Endothelial cell of umbilical vein (primary cell): ENCODE data around the gene PCNX1. TPM values are rescaled to one million over a fixed set of nuclear protein-coding genes. Genes with fewer than 3 reads are reported as not detected.

ENCODE experiments used
- BruUV-seq: library from RNA; stranded (reverse); fragments of 400-500 nt; replicated peaks from 2 replicates; lab custom pipeline; 2021; lab: Mats Ljungman, UMichigan
- CTCF ChIA-PET: fragments of 300-600, 350-600 bp; sonication (Branson Sonifier 250); formaldehyde crosslinking; loops from one replicate; lab custom pipeline; 2021; ENCODE audit warnings: antibody characterized with exemption, inconsistent platforms; lab: Charles Lee
- POLR2A ChIA-PET: fragments of 300-600, 350-600 bp; sonication (Branson Sonifier 250); formaldehyde crosslinking; loops from one replicate; lab custom pipeline; 2021; ENCODE audit warnings: antibody characterized with exemption, inconsistent platforms; lab: Charles Lee
- DNase-seq: peaks from one replicate; pipeline ENCODE4 v3.0.0-alpha.2; 2011; ENCODE audit warnings: low read depth, low spot score
- FAIRE-seq: peaks from 2 replicates; lab custom pipeline; 2011; peaks lifted over from hg19 to GRCh38; lab: Jason Lieb, UNC
- H2AFZ ChIP-seq: 2 replicates; pipeline ENCODE4 v1.6.0; 2012; ENCODE audit warnings: low read depth, low read length, control low read depth, inconsistent platforms
- H3K27ac ChIP-seq: 2 replicates; pipeline ENCODE4 v1.5.1; 2011; ENCODE audit warnings: low read depth, mild to moderate bottlenecking, control low read depth, low read length, moderate library complexity; ENCODE audit not compliant: insufficient read depth
- H3K27me3 ChIP-seq, 2 experiments: 2 replicates each; pipeline versions ENCODE4 v1.6.0 to v1.6.1; 2011; ENCODE audit warnings: low read length in 2 of 2, mixed read lengths in 1 of 2; ENCODE audit not compliant: control insufficient read depth in 2 of 2, insufficient read depth in 2 of 2
- H3K36me3 ChIP-seq, 2 experiments: 2 replicates in 1 of 2; 3 replicates in 1 of 2; pipeline ENCODE4 v1.5.1; 2011; ENCODE audit warnings: low read length in 2 of 2, mild to moderate bottlenecking in 1 of 2, moderate library complexity in 1 of 2; ENCODE audit not compliant: control insufficient read depth in 2 of 2, insufficient read depth in 2 of 2; ENCODE audit errors: extremely low read depth in 1 of 2
- H3K4me1 ChIP-seq: 3 replicates; pipeline ENCODE4 v1.5.1; 2011; ENCODE audit warnings: mild to moderate bottlenecking, low read length; ENCODE audit not compliant: control insufficient read depth, insufficient read depth; ENCODE audit errors: extremely low read depth
- H3K4me2 ChIP-seq: 2 replicates; pipeline ENCODE4 v1.6.1; 2011; ENCODE audit warnings: low read length, control low read depth, mixed read lengths; ENCODE audit not compliant: insufficient read depth
- H3K4me3 ChIP-seq, 3 experiments: fragments of 200-600 bp in 1 of 3; sonication (generic), shearing (Covaris generic) in 1 of 3; replicated peaks in 1 of 3; 2 replicates each; pipeline ENCODE4 v1.5.1; 2011 to 2016; ENCODE audit warnings: control low read depth in 3 of 3, low read length in 3 of 3, mild to moderate bottlenecking in 2 of 3, inconsistent platforms in 1 of 3, low read depth in 1 of 3, moderate library complexity in 1 of 3; ENCODE audit not compliant: insufficient read depth in 1 of 3
- H3K79me2 ChIP-seq: 2 replicates; pipeline ENCODE4 v1.6.0; 2012; ENCODE audit warnings: low read length, inconsistent platforms; ENCODE audit not compliant: control insufficient read depth, insufficient read depth
- H3K9ac ChIP-seq: replicated peaks from 2 replicates; pipeline ENCODE3; 2011; ENCODE audit warnings: low read length, control low read depth; ENCODE audit not compliant: insufficient read depth; ENCODE audit errors: extremely low read depth
- H3K9me1 ChIP-seq: replicated peaks from 3 replicates; pipeline ENCODE4 v1.6.0; 2011; ENCODE audit warnings: mild to moderate bottlenecking, low read length; ENCODE audit not compliant: control insufficient read depth, insufficient read depth; ENCODE audit errors: extremely low read depth
- H3K9me3 ChIP-seq: replicated peaks from 2 replicates; pipeline ENCODE4 v1.5.1; 2012; ENCODE audit warnings: low read length, inconsistent platforms; ENCODE audit not compliant: control insufficient read depth, insufficient read depth
- H4K20me1 ChIP-seq: replicated peaks from 2 replicates; pipeline ENCODE3; 2011; ENCODE audit warnings: mild to moderate bottlenecking, low read length; ENCODE audit not compliant: control insufficient read depth, insufficient read depth; ENCODE audit errors: extremely low read depth
- EZH2 ChIP-seq: IDR thresholded peaks from 2 replicates; pipeline ENCODE4 v1.6.1; 2012; ENCODE audit warnings: borderline replicate concordance, low read depth, mild to moderate bottlenecking, moderate library complexity, low read length, inconsistent platforms; ENCODE audit not compliant: severe bottlenecking
- FOS ChIP-seq: IDR thresholded peaks from 2 replicates; pipeline ENCODE4 v1.6.1; 2011; ENCODE audit warnings: mild to moderate bottlenecking, low read length, moderate library complexity, borderline replicate concordance; ENCODE audit not compliant: insufficient read depth
- GATA2 ChIP-seq: IDR thresholded peaks from 2 replicates; pipeline ENCODE4 v1.7.0; 2011; ENCODE audit warnings: low read depth, mild to moderate bottlenecking, moderate library complexity, mixed read lengths, low read length; ENCODE audit not compliant: insufficient read length, insufficient read depth
- JUN ChIP-seq: IDR thresholded peaks from 2 replicates; pipeline ENCODE4 v1.6.1; 2011; ENCODE audit warnings: borderline replicate concordance, low read depth; ENCODE audit not compliant: insufficient read length, insufficient read depth
- MYC ChIP-seq: IDR thresholded peaks from one replicate; pipeline ENCODE4 v1.6.1; 2011; ENCODE audit warnings: mild to moderate bottlenecking, low read depth, low read length
- POLR2A ChIP-seq: IDR thresholded peaks from 2 replicates; pipeline ENCODE4 v1.6.1; 2012; ENCODE audit warnings: low read depth, mild to moderate bottlenecking, control low read depth, low read length
- POLR2AphosphoS5 ChIP-seq: IDR thresholded peaks from 2 replicates; pipeline ENCODE4 v1.6.1; 2012; ENCODE audit warnings: low read depth, mild to moderate bottlenecking, control low read depth, low read length, moderate library complexity; ENCODE audit not compliant: insufficient read depth
- dilution Hi-C: fragments of 300-500 bp; cut with MboI; formaldehyde crosslinking; loops from one replicate; pipeline ENCODE4 v1.15.0; 2019; ENCODE audit warnings: low sequenced_read_pairs; ENCODE audit not compliant: extremely low pct_ligation_motif_present
- intact Hi-C: fragments of 100-400 bp; cut with micrococcal nuclease; formaldehyde crosslinking; loops from one replicate; pipeline ENCODE4 v1.10.0; 2022
- polyA plus RNA-seq, 4 experiments: library from polyadenylated mRNA; depleted of rRNA in 3 of 4; stranded (reverse) in 3 of 4; unstranded in 1 of 4; fragments of >200 nt; gene quantifications; 2 replicates each; pipeline versions ENCODE4 v1.2.1 to v1.2.3, GENCODE V29; 2011 to 2012; ENCODE audit warnings: missing spikeins in 1 of 4
- total RNA-seq: library from RNA; stranded (reverse); gene quantifications from 2 replicates; pipeline ENCODE4 v1.2.3, GENCODE V29; 2021
- TF ChIP-seq, protein P1 (sequence below): IDR thresholded peaks from 2 replicates; pipeline ENCODE4 v1.6.1; 2011; ENCODE audit not compliant: insufficient read depth, insufficient read length
- TF ChIP-seq, protein P2 (sequence below), 2 donors: IDR thresholded peaks; 1 replicate in 1 of 2; 2 replicates in 1 of 2; pipeline ENCODE4 v1.5.1; 2011; ENCODE audit warnings: low read length in 2 of 2, mild to moderate bottlenecking in 2 of 2, moderate library complexity in 2 of 2, control low read depth in 1 of 2, inconsistent platforms in 1 of 2, low read depth in 1 of 2; ENCODE audit not compliant: insufficient read depth in 1 of 2; ENCODE audit errors: extremely low read depth in 1 of 2

Gene PCNX1
- total and polyA plus RNA-seq, 2 donors (not counting 3 experiments of a cell fraction or from before 2014, with no cell fraction given): 21.4 to 40.5 TPM

DNA sequence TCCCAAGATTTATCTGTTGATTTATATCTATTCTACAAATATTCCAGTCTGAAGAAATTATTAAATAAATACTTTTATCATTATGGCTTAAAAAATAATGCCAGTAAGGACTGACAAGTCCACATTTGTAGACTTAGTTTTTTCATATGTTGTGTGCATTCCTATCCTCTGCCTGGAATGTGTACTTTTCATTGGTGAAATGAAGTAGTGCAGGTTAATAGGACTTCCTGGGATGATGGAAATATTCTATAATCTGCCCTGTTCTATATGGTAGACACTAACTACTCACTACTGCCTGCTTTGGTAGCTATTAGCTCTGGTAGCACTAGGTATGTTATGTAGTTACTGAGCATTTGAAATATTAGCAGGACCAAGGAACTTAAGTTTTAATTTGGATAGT lies 86.7 kb downstream of the PCNX1 start:
- no peaks in the 10 kb centered on the region for H3K4me1 ChIP-seq
- ChIA-PET CTCF (no interaction called here), POLR2A (no interaction called here)
- FAIRE-seq: no peak
- H3K27ac ChIP-seq: no peak overlapping the region
- H3K79me2 ChIP-seq: no peaks in the 10 kb centered on the region
- no peak overlapping the region for H3K4me2 ChIP-seq
- no peaks in the 10 kb centered on the region for H3K27me3 ChIP-seq
- DNase-seq: no peak
- no peak overlapping the region for H3K4me3 ChIP-seq
- dilution Hi-C loops (no loop called here), intact Hi-C loops (no loop called here)
- no peak overlapping the region for H3K9ac ChIP-seq
- H3K36me3 ChIP-seq: peaks cover 0 to 4% of the 10 kb centered on the region in 2 experiments
- no TSS peak for BruUV-seq
- H3K9me1 ChIP-seq: no peaks in the 10 kb centered on the region
- no peaks in the 10 kb centered on the region for H4K20me1 ChIP-seq
- H3K9me3 ChIP-seq: no peaks in the 10 kb centered on the region
- no peak overlapping the region for H2AFZ ChIP-seq
- no peak for TF ChIP-seq POLR2A
- no peak for TF ChIP-seq EZH2
- no peak for TF ChIP-seq GATA2
- TF ChIP-seq, protein P1, sequence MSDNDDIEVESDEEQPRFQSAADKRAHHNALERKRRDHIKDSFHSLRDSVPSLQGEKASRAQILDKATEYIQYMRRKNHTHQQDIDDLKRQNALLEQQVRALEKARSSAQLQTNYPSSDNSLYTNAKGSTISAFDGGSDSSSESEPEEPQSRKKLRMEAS: no peak
- no peak for TF ChIP-seq POLR2AphosphoS5
- no peak for TF ChIP-seq JUN
- no peak for TF ChIP-seq FOS
- TF ChIP-seq MYC: no peak
- TF ChIP-seq, protein P2, sequence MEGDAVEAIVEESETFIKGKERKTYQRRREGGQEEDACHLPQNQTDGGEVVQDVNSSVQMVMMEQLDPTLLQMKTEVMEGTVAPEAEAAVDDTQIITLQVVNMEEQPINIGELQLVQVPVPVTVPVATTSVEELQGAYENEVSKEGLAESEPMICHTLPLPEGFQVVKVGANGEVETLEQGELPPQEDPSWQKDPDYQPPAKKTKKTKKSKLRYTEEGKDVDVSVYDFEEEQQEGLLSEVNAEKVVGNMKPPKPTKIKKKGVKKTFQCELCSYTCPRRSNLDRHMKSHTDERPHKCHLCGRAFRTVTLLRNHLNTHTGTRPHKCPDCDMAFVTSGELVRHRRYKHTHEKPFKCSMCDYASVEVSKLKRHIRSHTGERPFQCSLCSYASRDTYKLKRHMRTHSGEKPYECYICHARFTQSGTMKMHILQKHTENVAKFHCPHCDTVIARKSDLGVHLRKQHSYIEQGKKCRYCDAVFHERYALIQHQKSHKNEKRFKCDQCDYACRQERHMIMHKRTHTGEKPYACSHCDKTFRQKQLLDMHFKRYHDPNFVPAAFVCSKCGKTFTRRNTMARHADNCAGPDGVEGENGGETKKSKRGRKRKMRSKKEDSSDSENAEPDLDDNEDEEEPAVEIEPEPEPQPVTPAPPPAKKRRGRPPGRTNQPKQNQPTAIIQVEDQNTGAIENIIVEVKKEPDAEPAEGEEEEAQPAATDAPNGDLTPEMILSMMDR (IDR thresholded peaks at IDR 0.05; ENCODE audit: extremely low read depth in 1 of 2, insufficient read depth in 1 of 2, low read depth in 1 of 2, low read length in 2 of 2): no peak
